ENCODE measurements around the gene BSX.

The BSX gene

GRCh38 chr11:122981388-122982264, at the start of gene BSX:
Gene BSX, minus strand, starts transcription at chr11:122981834. Its CDS starts 163 bp downstream, at chr11:122981671.
- peak; percentile 31 for DNase-seq (ENCODE audit: low spot score)

GRCh38 chr11:123030517-123030916, 48.9 kb upstream of the BSX start:
- DNase-seq (ENCODE audit: low spot score), result no peak

- DNase-seq (ENCODE audit: low spot score), result peak; percentile 53
Observed at GRCh38 chr11:123020968-123021367, 39.3 kb upstream of the BSX start.

- DNase-seq (ENCODE audit: low spot score), result no peak
Observed at GRCh38 chr11:123018702-123019101, 37.1 kb upstream of the BSX start.

GRCh38 chr11:123011510-123011909, 29.9 kb upstream of the BSX start:
- no peak for DNase-seq (ENCODE audit: low spot score)

- DNase-seq (ENCODE audit: low spot score), result no peak
Observed at GRCh38 chr11:123006860-123007542, 25.4 kb upstream of the BSX start.

GRCh38 chr11:123000721-123001120, 19.1 kb upstream of the BSX start:
- no peak for DNase-seq (ENCODE audit: low spot score)

GRCh38 chr11:122998727-122999366, 17.2 kb upstream of the BSX start:
- DNase-seq (ENCODE audit: low spot score), result no peak

- DNase-seq (ENCODE audit: low spot score), result no peak
Observed at GRCh38 chr11:122995526-122995925, 13.9 kb upstream of the BSX start.

- no peak for DNase-seq (ENCODE audit: low spot score)
Observed at GRCh38 chr11:122984186-122985011, 2.8 kb upstream of the BSX start.

- no peak for DNase-seq (ENCODE audit: low spot score)
Observed at GRCh38 chr11:122983438-122984185, 2.0 kb upstream of the BSX start.

GRCh38 chr11:122979815-122980595, 1.6 kb downstream of the BSX start:
- DNase-seq (ENCODE audit: low spot score), result no peak

GRCh38 chr11:122979103-122979814, 2.4 kb downstream of the BSX start:
- DNase-seq (ENCODE audit: low spot score), result no peak

GRCh38 chr11:122978299-122978620, 3.4 kb downstream of the BSX start:
- no peak for DNase-seq (ENCODE audit: low spot score)

GRCh38 chr11:122977470-122978298, 4.0 kb downstream of the BSX start:
- DNase-seq (ENCODE audit: low spot score), result no peak

- DNase-seq (ENCODE audit: low spot score), result no peak
Observed at GRCh38 chr11:122976734-122977469, 4.7 kb downstream of the BSX start.

GRCh38 chr11:122976061-122976733, 5.4 kb downstream of the BSX start:
- no peak for DNase-seq (ENCODE audit: low spot score)

- DNase-seq (ENCODE audit: low spot score), result no peak
Observed at GRCh38 chr11:122963961-122964360, 17.7 kb downstream of the BSX start.

All from activated CD4-positive, alpha-beta T cell treated with anti-CD3 and anti-CD28 coated beads, Interleukin-2, Interleukin-4, amounts not matched to agents 100 ng/mL and 50 ng/mL, durations not matched to agents 16 hours and 8 hours (primary cell).